IgD-negative memory B cell (primary cell): ENCODE data around the gene ELL3. TPM values are rescaled to one million over a fixed set of nuclear protein-coding genes. Genes with fewer than 3 reads are reported as not detected.

Experiments
- polyA plus RNA-seq: library from polyadenylated mRNA; unstranded; fragments of 300-500 nt; fragmentation: Illumina TruSeq; gene quantifications from one replicate; pipeline ENCODE4 v1.2.3, GENCODE V29; 2021

Gene ELL3
- polyA plus RNA-seq, 1 donor from 2014 or later = 9.3 TPM

Other genes with a start within 250 kb of the ELL3 start
- gene PPIP5K1, start 186.8 kb downstream of the ELL3 start, polyA plus RNA-seq = 12.9 TPM
- gene CKMT1B, start 182.9 kb downstream of the ELL3 start, polyA plus RNA-seq = not detected
- gene STRC, start 158.2 kb downstream of the ELL3 start, polyA plus RNA-seq = not detected
- 3.2 TPM for gene CATSPER2, start 128.1 kb downstream of the ELL3 start, polyA plus RNA-seq
- not detected for gene CKMT1A, start 83.1 kb downstream of the ELL3 start, polyA plus RNA-seq
- gene PDIA3, start 30.5 kb downstream of the ELL3 start, polyA plus RNA-seq = 248 TPM
- 1,765 TPM for gene SERF2, start 15.4 kb upstream of the ELL3 start, polyA plus RNA-seq
- 1.1 TPM for gene SERINC4, start 23.3 kb upstream of the ELL3 start, polyA plus RNA-seq
- gene HYPK, start 23.6 kb upstream of the ELL3 start, polyA plus RNA-seq = 7.8 TPM
- 10.9 TPM for gene MFAP1, start 47.7 kb upstream of the ELL3 start, polyA plus RNA-seq
- gene WDR76, start 50.0 kb upstream of the ELL3 start, polyA plus RNA-seq = 6.8 TPM